GM12801 (cell line): ENCODE results near the gene ZNF385B.

Source experiments
- CTCF ChIP-seq: IDR thresholded peaks from one replicate; pipeline ENCODE4 v1.5.1; 2011; ENCODE audit warnings: control low read depth; ENCODE audit not compliant: insufficient read length; ENCODE audit errors: extremely low read depth

ZNF385B gene

GRCh38 chr2:179422037-179422643 lies 439.3 kb downstream of the ZNF385B start:
- no peak for TF ChIP-seq CTCF

GRCh38 chr2:179417436-179417949 lies 443.9 kb downstream of the ZNF385B start:
- no peak for TF ChIP-seq CTCF

GRCh38 chr2:179412112-179412511 lies 449.3 kb downstream of the ZNF385B start:
- no peak for TF ChIP-seq CTCF

GRCh38 chr2:179410552-179411356 lies 450.7 kb downstream of the ZNF385B start:
- TF ChIP-seq CTCF: no peak

GRCh38 chr2:179403624-179404023 lies 457.8 kb downstream of the ZNF385B start:
- TF ChIP-seq CTCF: no peak

GRCh38 chr2:179393481-179393880 lies 467.9 kb downstream of the ZNF385B start:
- TF ChIP-seq CTCF: no peak
